Measurements from ENCODE around the gene TMTC2. TPM values are rescaled to one million over a fixed set of nuclear protein-coding genes. Genes with fewer than 3 reads are reported as not detected.

Gene TMTC2
- total RNA-seq, 2 experiments from 2014 or later, result 1.8 to 2.1 TPM

- no peaks in the 10 kb centered on the region for H3K9me3 Mint-ChIP-seq
- H3K9me3 ChIP-seq (ENCODE audit: control insufficient read depth in 1 of 2, insufficient read depth in 1 of 2, low read length in 2 of 2), result no peaks in the 10 kb centered on the region
- intact Hi-C loops (cut with DNase I, micrococcal nuclease), result no loop called here
- no peaks in the 10 kb centered on the region for H3K4me1 Mint-ChIP-seq (ENCODE audit: low read depth)
- DNase-seq, result no peak
- H3K4me3 ChIP-seq (ENCODE audit: low read length), result no peak overlapping the region
- H3K4me1 ChIP-seq (ENCODE audit: insufficient read depth, low read length), result no peaks in the 10 kb centered on the region
- POLR2A ChIA-PET, result no interaction called here
- H3K27ac ChIP-seq (ENCODE audit: low read depth in 1 of 2, low read length in 2 of 2), result no peak overlapping the region
- H3K36me3 Mint-ChIP-seq (ENCODE audit: low read depth), result peaks cover 3% of the 10 kb centered on the region
- TF ChIP-seq CTCF (IDR thresholded peaks at IDR 0.05), result no peak
- no peaks in the 10 kb centered on the region for H3K27me3 ChIP-seq (ENCODE audit: control insufficient read depth in 1 of 2, insufficient read depth in 2 of 2, low read length in 2 of 2)
- no peak for ATAC-seq (ENCODE audit: poor library complexity)
- no peak overlapping the region for H3K27ac Mint-ChIP-seq
- H3K4me3 Mint-ChIP-seq, result no peak overlapping the region
- CTCF ChIA-PET, result no interaction called here
- no peaks in the 10 kb centered on the region for H3K36me3 ChIP-seq (ENCODE audit: insufficient read depth, low read length)
- no peaks in the 10 kb centered on the region for H3K27me3 Mint-ChIP-seq
Measured at GRCh38 chr12:82857276-82857675, 170.6 kb downstream of the TMTC2 start.

GRCh38 chr12:82857911-82858533 lies 171.3 kb downstream of the TMTC2 start:
- no peak for TF ChIP-seq CTCF (IDR thresholded peaks at IDR 0.05)
- Mint-ChIP-seq H3K4me3 (no peak overlapping the region), H3K27ac (no peak overlapping the region), H3K27me3 (no peaks in the 10 kb centered on the region), H3K36me3 (ENCODE audit: low read depth) (peaks cover 3% of the 10 kb centered on the region), H3K9me3 (no peaks in the 10 kb centered on the region), H3K4me1 (ENCODE audit: low read depth) (no peaks in the 10 kb centered on the region)
- H3K36me3 ChIP-seq (ENCODE audit: insufficient read depth, low read length), result no peaks in the 10 kb centered on the region
- H3K27me3 ChIP-seq (ENCODE audit: control insufficient read depth in 1 of 2, insufficient read depth in 2 of 2, low read length in 2 of 2), result no peaks in the 10 kb centered on the region
- no peaks in the 10 kb centered on the region for H3K4me1 ChIP-seq (ENCODE audit: insufficient read depth, low read length)
- intact Hi-C loops (cut with DNase I, micrococcal nuclease), result no loop called here
- ChIA-PET POLR2A (no interaction called here), CTCF (interaction anchor here (0.7 kb wide), 1 partner anchor 855 kb away, joined by 3 read pairs; no protein-coding TSS in a partner anchor)
- no peak overlapping the region for H3K4me3 ChIP-seq (ENCODE audit: low read length)
- DNase-seq (no peak), ATAC-seq (ENCODE audit: poor library complexity) (no peak)
- no peaks in the 10 kb centered on the region for H3K9me3 ChIP-seq (ENCODE audit: control insufficient read depth in 1 of 2, insufficient read depth in 1 of 2, low read length in 2 of 2)
- no peak overlapping the region for H3K27ac ChIP-seq (ENCODE audit: low read depth in 1 of 2, low read length in 2 of 2)

- Histone ChIP-seq H3K27me3 (ENCODE audit: control insufficient read depth in 1 of 2, insufficient read depth in 2 of 2, low read length in 2 of 2) (no peaks in the 10 kb centered on the region), H3K4me1 (ENCODE audit: insufficient read depth, low read length) (no peaks in the 10 kb centered on the region), H3K27ac (ENCODE audit: low read depth in 1 of 2, low read length in 2 of 2) (no peak overlapping the region), H3K9me3 (ENCODE audit: control insufficient read depth in 1 of 2, insufficient read depth in 1 of 2, low read length in 2 of 2) (no peaks in the 10 kb centered on the region), H3K4me3 (ENCODE audit: low read length) (no peak overlapping the region), H3K36me3 (ENCODE audit: insufficient read depth, low read length) (no peaks in the 10 kb centered on the region)
- Mint-ChIP-seq H3K9me3 (no peaks in the 10 kb centered on the region), H3K36me3 (ENCODE audit: low read depth) (peaks cover 3% of the 10 kb centered on the region), H3K27ac (no peak overlapping the region), H3K4me1 (ENCODE audit: low read depth) (no peaks in the 10 kb centered on the region), H3K4me3 (no peak overlapping the region), H3K27me3 (no peaks in the 10 kb centered on the region)
- TF ChIP-seq CTCF (IDR thresholded peaks at IDR 0.05), result no peak
- ChIA-PET POLR2A (no interaction called here), CTCF (interaction anchor here (0.7 kb wide), 1 partner anchor 855 kb away, joined by 3 read pairs; no protein-coding TSS in a partner anchor)
- DNase-seq, result no peak
- no peak for ATAC-seq (ENCODE audit: poor library complexity)
- intact Hi-C loops (cut with DNase I, micrococcal nuclease), result no loop called here
Measured at GRCh38 chr12:82858534-82858917, 171.8 kb downstream of the TMTC2 start.

Measured in CD4-positive, alpha-beta T cell (primary cell).